ENCODE data around the gene DNA2.

DNA sequence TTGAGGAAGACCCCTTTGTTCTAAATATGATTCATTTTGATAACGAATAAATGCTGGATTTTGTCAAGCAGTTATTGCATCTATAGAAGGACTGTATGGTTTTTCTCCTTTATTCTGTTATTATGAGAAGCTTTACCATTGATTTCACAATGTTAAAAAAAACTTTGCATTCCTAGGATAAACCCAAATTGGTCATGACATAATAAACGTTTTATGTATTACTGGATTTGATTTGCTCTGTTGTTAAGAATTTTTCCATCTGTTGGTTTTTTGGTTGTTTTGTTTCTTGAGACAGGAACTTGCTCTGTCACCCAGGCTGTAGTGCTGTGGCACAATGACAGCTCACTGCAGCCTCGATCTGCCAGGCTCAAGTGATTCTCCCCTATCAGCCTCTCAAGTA is 2.2 kb upstream of the DNA2 start:
- TF ChIP-seq ZNF274 (IDR thresholded peaks at IDR 0.05; ENCODE audit: low read depth, low read length) (no peak), SUZ12 (IDR thresholded peaks at IDR 0.05; ENCODE audit: extremely low read depth, insufficient read depth, insufficient read length) (no peak)
